Left renal pelvis (tissue), 4 donors: ENCODE data around the gene ARL5A. TPM values are rescaled to one million over a fixed set of nuclear protein-coding genes. Genes with fewer than 3 reads are reported as not detected.
"Not testable (repeated sequence)": the region's sequence is repeated elsewhere in the genome, so short reads cannot be mapped to it uniquely, and the experiment has no call there.

Experiments used
- DNase-seq, 4 donors: peaks; one replicate each; pipeline ENCODE4 v3.0.0-alpha.2; 2013; ENCODE audit warnings: low read depth in 4 of 4, low spot score in 3 of 4
- polyA plus RNA-seq, 4 donors: library from polyadenylated mRNA; unstranded; fragments of 120-200 nt; gene quantifications; one replicate each; pipeline ENCODE4 v1.2.1, GENCODE V29; 2013; ENCODE audit not compliant: insufficient read length in 4 of 4

ARL5A gene
- polyA plus RNA-seq, 4 donors: 32.8 to 46.5 (median 40.8) TPM

- DNase-seq: no peak
Observed at GRCh38 chr2:151799886-151800292, 28.3 kb downstream of the ARL5A start.

- DNase-seq: no peak
Observed at GRCh38 chr2:151796774-151797173, 31.4 kb downstream of the ARL5A start.

- DNase-seq: no peak
Observed at GRCh38 chr2:151795646-151796240, 32.5 kb downstream of the ARL5A start.

GRCh38 chr2:151794422-151794821 is 33.8 kb downstream of the ARL5A start:
- not testable (repeated sequence) for DNase-seq

- no peak for DNase-seq
Observed at GRCh38 chr2:151793123-151793522, 35.1 kb downstream of the ARL5A start.

GRCh38 chr2:151792589-151792988 is 35.6 kb downstream of the ARL5A start:
- no peak for DNase-seq

- no peak for DNase-seq
Observed at GRCh38 chr2:151791545-151791944, 36.7 kb downstream of the ARL5A start.

GRCh38 chr2:151790689-151791088 is 37.5 kb downstream of the ARL5A start:
- no peak for DNase-seq

GRCh38 chr2:151789055-151789834 is 39.0 kb downstream of the ARL5A start:
- no peak for DNase-seq

GRCh38 chr2:151786483-151786882 is 41.7 kb downstream of the ARL5A start:
- DNase-seq: no peak

- DNase-seq: no peak
Observed at GRCh38 chr2:151786077-151786476, 42.1 kb downstream of the ARL5A start.

- DNase-seq: no peak
Observed at GRCh38 chr2:151783133-151783520, 45.1 kb downstream of the ARL5A start.

- DNase-seq: no peak
Observed at GRCh38 chr2:151782378-151783132, 45.7 kb downstream of the ARL5A start.

- no peak for DNase-seq
Observed at GRCh38 chr2:151781642-151782041, 46.6 kb downstream of the ARL5A start.

- DNase-seq: no peak
Observed at GRCh38 chr2:151780938-151781337, 47.3 kb downstream of the ARL5A start.

GRCh38 chr2:151777935-151778334 is 50.3 kb downstream of the ARL5A start:
- no peak for DNase-seq

- DNase-seq: no peak
Observed at GRCh38 chr2:151777487-151777886, 50.7 kb downstream of the ARL5A start.

- no peak for DNase-seq
Observed at GRCh38 chr2:151776367-151776766, 51.9 kb downstream of the ARL5A start.

GRCh38 chr2:151775057-151775740 is 53.0 kb downstream of the ARL5A start:
- no peak for DNase-seq

GRCh38 chr2:151774506-151774905 is 53.7 kb downstream of the ARL5A start:
- no peak for DNase-seq
